Suprapubic skin (tissue), 4 donors: ENCODE data around the gene PHF20. TPM values are rescaled to one million over a fixed set of nuclear protein-coding genes. Genes with fewer than 3 reads are reported as not detected.
"Not testable (repeated sequence)": the region's sequence is repeated elsewhere in the genome, so short reads cannot be mapped to it uniquely, and the experiment has no call there.

Source experiments
- DNase-seq, 2 donors: peaks; one replicate each; pipeline ENCODE4 v3.0.0-alpha.2; 2019; ENCODE audit warnings: low spot score in 2 of 2
- H3K27ac ChIP-seq: fragments of 200-600 bp; sonication (generic); one replicate; pipeline ENCODE4 v1.5.1; 2019
- H3K27me3 ChIP-seq: fragments of 200-600 bp; sonication (generic); one replicate; pipeline ENCODE4 v1.5.1; 2019
- H3K36me3 ChIP-seq: fragments of 200-600 bp; sonication (generic); one replicate; pipeline ENCODE4 v1.5.1; 2019
- H3K4me1 ChIP-seq: fragments of 200-600 bp; sonication (generic); one replicate; pipeline ENCODE4 v1.5.1; 2019
- H3K4me3 ChIP-seq: fragments of 200-600 bp; sonication (generic); one replicate; pipeline ENCODE4 v1.5.1; 2019; ENCODE audit warnings: mild to moderate bottlenecking
- H3K9me3 ChIP-seq: fragments of 200-600 bp; sonication (generic); one replicate; pipeline ENCODE4 v1.5.1; 2019
- EP300 ChIP-seq: sonication (generic); formaldehyde crosslinking; IDR thresholded peaks from one replicate; pipeline ENCODE4 v1.6.1; 2017; ENCODE audit warnings: antibody characterized with exemption
- POLR2A ChIP-seq, 2 donors: fragments of 450-650 bp; IDR thresholded peaks; one replicate each; pipeline ENCODE4 v1.6.1; 2017; ENCODE audit warnings: antibody characterized with exemption in 2 of 2, mild to moderate bottlenecking in 2 of 2, moderate library complexity in 2 of 2
- POLR2AphosphoS5 ChIP-seq, 3 donors: sonication (generic); formaldehyde crosslinking; IDR thresholded peaks; one replicate each; pipeline ENCODE4 v1.6.1; 2017; ENCODE audit warnings: antibody characterized with exemption in 3 of 3
- WGBS: methylation state at CpG from one replicate; pipeline ENCODE4 v1.1.5; 2018; 5-methylcytosine and 5-hydroxymethylcytosine counted together
- total RNA-seq, 4 donors: library from RNA; depleted of rRNA; stranded (reverse); fragments of >200 nt; gene quantifications; one replicate each; pipeline ENCODE4 v1.1.0, GENCODE V29; 2016
- TF ChIP-seq, protein P1 (sequence below), 2 donors: fragments of 200-600 bp in 1 of 2; fragments of 450-650 bp in 1 of 2; sonication (generic) in 1 of 2; IDR thresholded peaks; one replicate each; pipeline ENCODE4 v1.5.1; 2016 to 2019; ENCODE audit warnings: antibody characterized with exemption in 2 of 2, mild to moderate bottlenecking in 1 of 2, moderate library complexity in 1 of 2

PHF20 gene
- total RNA-seq, 4 donors from 2014 or later, result 44.2 to 60.6 (median 47.3) TPM

- no peak for DNase-seq
- Histone ChIP-seq H3K4me3 (no peak overlapping the region), H3K27ac (no peak overlapping the region), H3K9me3 (no peaks in the 10 kb centered on the region), H3K4me1 (no peaks in the 10 kb centered on the region), H3K27me3 (no peaks in the 10 kb centered on the region), H3K36me3 (peaks cover 28% of the 10 kb centered on the region)
- WGBS, result 29% methylated on average over 2 of the region's 2 CpGs
- TF ChIP-seq POLR2AphosphoS5 (IDR thresholded peaks at IDR 0.05) (no peak), POLR2A (IDR thresholded peaks at IDR 0.05) (no peak), EP300 (no peak)
- TF ChIP-seq, protein P1, sequence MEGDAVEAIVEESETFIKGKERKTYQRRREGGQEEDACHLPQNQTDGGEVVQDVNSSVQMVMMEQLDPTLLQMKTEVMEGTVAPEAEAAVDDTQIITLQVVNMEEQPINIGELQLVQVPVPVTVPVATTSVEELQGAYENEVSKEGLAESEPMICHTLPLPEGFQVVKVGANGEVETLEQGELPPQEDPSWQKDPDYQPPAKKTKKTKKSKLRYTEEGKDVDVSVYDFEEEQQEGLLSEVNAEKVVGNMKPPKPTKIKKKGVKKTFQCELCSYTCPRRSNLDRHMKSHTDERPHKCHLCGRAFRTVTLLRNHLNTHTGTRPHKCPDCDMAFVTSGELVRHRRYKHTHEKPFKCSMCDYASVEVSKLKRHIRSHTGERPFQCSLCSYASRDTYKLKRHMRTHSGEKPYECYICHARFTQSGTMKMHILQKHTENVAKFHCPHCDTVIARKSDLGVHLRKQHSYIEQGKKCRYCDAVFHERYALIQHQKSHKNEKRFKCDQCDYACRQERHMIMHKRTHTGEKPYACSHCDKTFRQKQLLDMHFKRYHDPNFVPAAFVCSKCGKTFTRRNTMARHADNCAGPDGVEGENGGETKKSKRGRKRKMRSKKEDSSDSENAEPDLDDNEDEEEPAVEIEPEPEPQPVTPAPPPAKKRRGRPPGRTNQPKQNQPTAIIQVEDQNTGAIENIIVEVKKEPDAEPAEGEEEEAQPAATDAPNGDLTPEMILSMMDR (IDR thresholded peaks at IDR 0.05), result no peak
Measured at GRCh38 chr20:35840421-35840820, 68.6 kb downstream of the PHF20 start.

GRCh38 chr20:35842361-35842760, 70.5 kb downstream of the PHF20 start:
- H3K9me3 ChIP-seq, result no peaks in the 10 kb centered on the region
- no peak overlapping the region for H3K27ac ChIP-seq
- no peaks in the 10 kb centered on the region for H3K4me1 ChIP-seq
- H3K4me3 ChIP-seq, result no peak overlapping the region
- DNase-seq, result no peak
- 96% methylated on average over 5 of the region's 5 CpGs for WGBS
- H3K27me3 ChIP-seq, result no peaks in the 10 kb centered on the region
- peaks cover 35% of the 10 kb centered on the region for H3K36me3 ChIP-seq
- TF ChIP-seq, protein P1 (IDR thresholded peaks at IDR 0.05), result no peak
- TF ChIP-seq POLR2A (IDR thresholded peaks at IDR 0.05) (no peak), POLR2AphosphoS5 (IDR thresholded peaks at IDR 0.05) (no peak), EP300 (no peak)

DNA sequence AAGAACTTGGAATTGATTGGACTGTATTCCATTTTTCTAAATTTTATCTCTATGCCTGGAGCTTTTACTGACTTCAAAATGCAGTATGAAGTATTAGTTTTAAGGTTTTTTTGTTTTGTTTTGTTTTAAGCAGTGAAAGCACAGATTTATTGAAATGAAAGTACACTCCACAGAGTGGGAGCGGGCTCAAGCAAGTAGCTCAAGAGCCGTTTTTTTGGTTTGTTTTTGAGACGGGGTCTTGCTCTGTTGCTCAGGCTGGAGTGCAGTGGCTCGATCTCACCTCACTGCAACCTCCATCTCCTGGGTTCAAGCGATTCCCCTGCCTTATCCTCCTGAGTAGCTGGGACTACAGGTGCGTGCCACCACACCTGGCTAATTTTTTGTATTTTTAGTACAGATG, 72.1 kb downstream of the PHF20 start:
- not testable (repeated sequence) for H3K27me3 ChIP-seq, H3K4me3 ChIP-seq, H3K9me3 ChIP-seq, DNase-seq, H3K27ac ChIP-seq, H3K4me1 ChIP-seq
- WGBS, result 98% methylated on average over 6 of the region's 6 CpGs
- peaks cover 44% of the 10 kb centered on the region for H3K36me3 ChIP-seq

- peaks cover 44% of the 10 kb centered on the region for H3K36me3 ChIP-seq
- H3K27me3 ChIP-seq, result no peaks in the 10 kb centered on the region
- H3K9me3 ChIP-seq, result no peaks in the 10 kb centered on the region
- H3K4me1 ChIP-seq, result no peaks in the 10 kb centered on the region
- H3K4me3 ChIP-seq, result no peak overlapping the region
- no peak overlapping the region for H3K27ac ChIP-seq
- no peak for TF ChIP-seq EP300
- DNase-seq, result no peak
- WGBS, result 91% methylated on average over 6 of the region's 6 CpGs
Measured at GRCh38 chr20:35845561-35845960, 73.7 kb downstream of the PHF20 start.

GRCh38 chr20:35849706-35850105, 77.9 kb downstream of the PHF20 start:
- TF ChIP-seq, protein P1 (IDR thresholded peaks at IDR 0.05), result no peak
- TF ChIP-seq POLR2AphosphoS5 (IDR thresholded peaks at IDR 0.05) (no peak), POLR2A (IDR thresholded peaks at IDR 0.05) (no peak), EP300 (no peak)
- Histone ChIP-seq H3K36me3 (peaks cover 34% of the 10 kb centered on the region), H3K4me1 (no peaks in the 10 kb centered on the region), H3K9me3 (no peaks in the 10 kb centered on the region), H3K4me3 (no peak overlapping the region), H3K27me3 (no peaks in the 10 kb centered on the region), H3K27ac (no peak overlapping the region)
- no peak for DNase-seq
- WGBS, result 71% methylated on average over 4 of the region's 4 CpGs

GRCh38 chr20:35851659-35852058, 79.8 kb downstream of the PHF20 start:
- not testable (repeated sequence) for H3K27ac ChIP-seq, H3K4me3 ChIP-seq, H3K9me3 ChIP-seq, DNase-seq, H3K27me3 ChIP-seq, H3K4me1 ChIP-seq
- WGBS, result 91% methylated on average over 8 of the region's 8 CpGs
- H3K36me3 ChIP-seq, result peaks cover 20% of the 10 kb centered on the region

DNA sequence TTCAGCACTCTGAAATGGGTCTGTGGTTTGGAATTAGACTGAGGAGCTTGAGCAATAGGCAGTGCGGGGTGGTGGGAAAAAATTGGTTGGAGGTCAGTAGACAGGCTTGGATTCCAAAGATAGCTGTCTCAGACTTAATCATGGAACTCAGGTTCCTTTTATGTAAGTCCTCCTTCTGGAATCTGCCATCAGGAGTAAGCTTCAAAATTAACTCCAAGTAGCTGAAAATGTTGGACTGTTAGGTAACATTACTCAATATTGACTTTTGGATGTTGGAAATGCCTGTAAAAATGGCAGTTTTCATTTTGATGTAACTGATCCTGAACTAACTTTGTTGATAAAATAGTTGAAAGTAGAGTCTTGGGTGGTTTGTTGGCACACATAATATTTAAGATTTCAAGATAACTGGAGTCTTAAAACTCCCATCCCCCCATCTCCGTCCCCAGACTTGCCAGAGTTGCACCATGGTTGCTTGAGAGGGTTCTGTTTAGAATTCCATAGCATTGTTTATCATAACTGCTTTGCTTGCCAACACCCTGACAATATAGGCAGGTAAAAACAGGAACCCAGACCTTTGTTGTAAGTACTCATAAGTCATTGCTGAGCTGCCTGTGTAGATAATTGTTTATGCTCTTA, 83.0 kb downstream of the PHF20 start:
- H3K4me3 ChIP-seq, result no peak overlapping the region
- TF ChIP-seq, protein P1 (IDR thresholded peaks at IDR 0.05), result no peak
- no peak for TF ChIP-seq POLR2A (IDR thresholded peaks at IDR 0.05)
- TF ChIP-seq POLR2AphosphoS5 (IDR thresholded peaks at IDR 0.05), result no peak
- TF ChIP-seq EP300, result no peak
- H3K36me3 ChIP-seq, result peaks cover 10% of the 10 kb centered on the region
- WGBS, result 90% methylated on average over 2 of the region's 2 CpGs
- peaks cover 4% of the 10 kb centered on the region for H3K4me1 ChIP-seq
- H3K27ac ChIP-seq, result no peak overlapping the region
- no peaks in the 10 kb centered on the region for H3K27me3 ChIP-seq
- no peaks in the 10 kb centered on the region for H3K9me3 ChIP-seq
- DNase-seq, result no peak

DNA sequence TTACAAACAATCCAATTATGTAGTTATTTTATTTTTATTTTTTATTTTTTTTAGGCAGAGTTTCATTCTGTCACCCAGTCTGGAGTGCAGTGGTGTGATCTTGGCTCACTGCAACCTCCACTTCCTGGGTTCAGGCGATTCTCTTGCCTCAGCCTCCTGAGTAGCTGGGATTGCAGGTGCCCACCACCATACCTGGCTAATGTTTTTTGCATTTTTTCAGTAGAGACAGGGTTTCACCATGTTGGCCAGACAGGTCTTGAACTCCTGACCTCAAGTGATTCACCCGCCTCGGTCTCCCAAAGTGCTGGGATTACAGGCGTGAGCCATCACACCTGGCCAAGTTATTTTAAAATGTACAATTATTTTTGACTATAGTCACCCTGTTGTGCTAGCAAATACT, 83.8 kb downstream of the PHF20 start:
- 95% methylated on average over 4 of the region's 4 CpGs for WGBS
- not testable (repeated sequence) for H3K9me3 ChIP-seq, H3K27me3 ChIP-seq, H3K4me3 ChIP-seq, H3K4me1 ChIP-seq, DNase-seq, H3K27ac ChIP-seq
- H3K36me3 ChIP-seq, result peaks cover 10% of the 10 kb centered on the region
